ENCODE results near the gene CACNA1G. TPM values are rescaled to one million over a fixed set of nuclear protein-coding genes. Genes with fewer than 3 reads are reported as not detected.

The CACNA1G gene
- total and polyA plus RNA-seq, 9 donors = 1.0 to 39.1 (median 4.7) TPM

DNA sequence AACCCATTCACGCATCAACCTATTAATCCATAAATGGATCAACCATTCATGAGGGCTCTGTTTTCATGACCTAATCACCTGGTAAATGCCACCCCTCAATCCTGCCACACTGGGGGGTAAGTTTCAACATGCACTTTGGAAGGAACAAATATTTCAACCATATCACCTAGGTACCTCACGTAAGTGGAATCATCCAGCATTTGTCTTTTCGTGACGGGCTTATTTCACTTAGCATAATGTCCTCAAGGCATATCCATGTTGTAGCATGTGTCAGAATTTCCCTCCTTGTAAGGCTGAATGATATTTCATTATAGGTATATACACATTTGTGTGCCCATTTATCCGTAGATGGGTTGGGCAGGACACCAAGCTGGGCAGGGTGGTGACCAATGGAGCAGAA lies 111.6 kb downstream of the CACNA1G start:
- H3K27me3 ChIP-seq = no peaks in the 10 kb centered on the region
- 97 to 99% (median 98%) methylated on average over 5 of the region's 5 CpGs for WGBS, 3 donors
- no peaks in the 10 kb centered on the region for H3K36me3 ChIP-seq
- intact Hi-C loops (cut with DNase I) = no loop called here
- no peak overlapping the region for H3K27ac ChIP-seq
- DNase-seq = peak in 1 of 5 donors; percentile 6
- no peaks in the 10 kb centered on the region for H3K9me3 ChIP-seq
- H3K4me3 ChIP-seq = no peak overlapping the region
- TF ChIP-seq POLR2A (IDR thresholded peaks at IDR 0.05) (no peak), EP300 (IDR thresholded peaks at IDR 0.05) (no peak), CTCF (IDR thresholded peaks at IDR 0.05) (no peak)
- no peaks in the 10 kb centered on the region for H3K4me1 ChIP-seq (ENCODE audit: insufficient read depth)

GRCh38 chr17:50672831-50673551 lies 112.5 kb downstream of the CACNA1G start:
- H3K4me1 ChIP-seq (ENCODE audit: insufficient read depth) = no peaks in the 10 kb centered on the region
- H3K27ac ChIP-seq = no peak overlapping the region
- TF ChIP-seq EP300 (IDR thresholded peaks at IDR 0.05) (no peak), CTCF (IDR thresholded peaks at IDR 0.05) (no peak), POLR2A (IDR thresholded peaks at IDR 0.05) (no peak)
- no peaks in the 10 kb centered on the region for H3K27me3 ChIP-seq
- WGBS, 3 donors = 93 to 96% (median 95%) methylated on average over 20 of the region's 20 CpGs
- no peaks in the 10 kb centered on the region for H3K36me3 ChIP-seq
- no peaks in the 10 kb centered on the region for H3K9me3 ChIP-seq
- no peak overlapping the region for H3K4me3 ChIP-seq
- DNase-seq = peak in 1 of 5 donors; percentile 27
- intact Hi-C loops (cut with DNase I) = no loop called here

DNA sequence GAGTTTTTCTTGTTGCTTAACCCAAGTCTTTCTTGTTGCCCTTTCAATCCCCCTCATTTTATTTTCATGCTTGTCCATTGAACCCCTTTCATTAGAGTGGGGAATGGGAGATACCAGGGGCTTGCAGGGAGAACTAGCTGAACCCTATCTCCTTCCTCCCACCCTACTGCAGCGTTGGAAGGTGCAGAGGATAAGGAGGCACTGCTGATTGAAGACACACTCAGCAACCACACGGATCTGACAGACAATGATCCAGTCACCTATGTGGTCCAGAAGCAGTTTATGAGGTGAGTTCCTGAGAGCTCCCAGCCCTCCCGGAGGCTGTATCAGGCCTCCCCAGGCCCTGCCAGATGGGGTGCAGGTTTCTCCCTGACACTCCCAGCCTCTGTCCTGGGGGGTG lies 114.7 kb downstream of the CACNA1G start:
- TF ChIP-seq EP300 (IDR thresholded peaks at IDR 0.05) (no peak), CTCF (IDR thresholded peaks at IDR 0.05) (no peak), POLR2A (IDR thresholded peaks at IDR 0.05) (no peak)
- intact Hi-C loops (cut with DNase I) = no loop called here
- WGBS, 3 donors = 60 to 81% (median 70%) methylated on average over 3 of the region's 3 CpGs
- Histone ChIP-seq H3K4me3 (no peak overlapping the region), H3K4me1 (ENCODE audit: insufficient read depth) (no peaks in the 10 kb centered on the region), H3K27ac (no peak overlapping the region), H3K36me3 (no peaks in the 10 kb centered on the region), H3K9me3 (no peaks in the 10 kb centered on the region), H3K27me3 (no peaks in the 10 kb centered on the region)
- DNase-seq = no peak

DNA sequence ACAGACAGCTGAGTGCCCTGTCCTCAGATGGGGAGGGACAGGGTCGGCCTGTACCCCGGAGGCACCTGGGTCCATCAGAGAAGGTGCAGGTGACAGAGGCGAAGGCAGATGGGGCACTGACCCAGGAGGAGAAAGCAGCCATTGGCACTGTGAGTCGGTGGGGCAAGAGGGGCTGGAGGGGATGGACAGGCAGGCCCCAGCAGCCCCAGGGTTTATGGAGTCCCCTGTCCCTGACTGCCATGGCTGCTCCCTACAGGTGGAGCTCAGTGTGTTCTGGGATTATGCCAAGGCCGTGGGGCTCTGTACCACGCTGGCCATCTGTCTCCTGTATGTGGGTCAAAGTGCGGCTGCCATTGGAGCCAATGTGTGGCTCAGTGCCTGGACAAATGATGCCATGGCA lies 115.1 kb downstream of the CACNA1G start:
- Histone ChIP-seq H3K36me3 (no peaks in the 10 kb centered on the region), H3K4me1 (ENCODE audit: insufficient read depth) (no peaks in the 10 kb centered on the region), H3K4me3 (no peak overlapping the region), H3K27me3 (no peaks in the 10 kb centered on the region), H3K9me3 (no peaks in the 10 kb centered on the region), H3K27ac (no peak overlapping the region)
- peak in 1 of 5 donors; percentile 17 for DNase-seq
- TF ChIP-seq EP300 (IDR thresholded peaks at IDR 0.05) (no peak), POLR2A (IDR thresholded peaks at IDR 0.05) (no peak), CTCF (IDR thresholded peaks at IDR 0.05) (no peak)
- WGBS, 3 donors = 85 to 95% (median 87%) methylated on average over 7 of the region's 7 CpGs
- intact Hi-C loops (cut with DNase I) = no loop called here
